GM19372 (cell line): ENCODE measurements around the gene VGLL4.

Source experiments
- ATAC-seq: cut with Tn5 transposase; IDR thresholded peaks from one replicate; pipeline ENCODE4 v1.9.1; 2021; ENCODE audit warnings: mild to moderate bottlenecking, low read depth, moderate library complexity; ENCODE audit not compliant: unreplicated experiment

The VGLL4 gene

GRCh38 chr3:11569156-11569741 is 74.5 kb downstream of the VGLL4 start:
- no peak for ATAC-seq

GRCh38 chr3:11568503-11569155 is 75.1 kb downstream of the VGLL4 start:
- no peak for ATAC-seq

- no peak for ATAC-seq
Measured at GRCh38 chr3:11567516-11568467, 75.9 kb downstream of the VGLL4 start.

- ATAC-seq: no peak
Measured at GRCh38 chr3:11566916-11567315, 76.8 kb downstream of the VGLL4 start.

GRCh38 chr3:11566478-11566877 is 77.2 kb downstream of the VGLL4 start:
- ATAC-seq: no peak

- ATAC-seq: no peak
Measured at GRCh38 chr3:11565932-11566331, 77.8 kb downstream of the VGLL4 start.

GRCh38 chr3:11565492-11565891 is 78.2 kb downstream of the VGLL4 start:
- ATAC-seq: no peak

GRCh38 chr3:11565072-11565471 is 78.6 kb downstream of the VGLL4 start:
- no peak for ATAC-seq

GRCh38 chr3:11564577-11565001 is 79.1 kb downstream of the VGLL4 start:
- ATAC-seq: no peak

GRCh38 chr3:11563865-11564185 is 79.9 kb downstream of the VGLL4 start:
- ATAC-seq: no peak

- no peak for ATAC-seq
Measured at GRCh38 chr3:11563159-11563864, 80.4 kb downstream of the VGLL4 start.

- no peak for ATAC-seq
Measured at GRCh38 chr3:11562277-11562881, 81.3 kb downstream of the VGLL4 start.

- no peak for ATAC-seq
Measured at GRCh38 chr3:11560746-11561145, 83.0 kb downstream of the VGLL4 start.

- ATAC-seq: no peak
Measured at GRCh38 chr3:11559816-11560633, 83.7 kb downstream of the VGLL4 start.

- no peak for ATAC-seq
Measured at GRCh38 chr3:11558918-11559815, 84.5 kb downstream of the VGLL4 start.

- ATAC-seq: no peak
Measured at GRCh38 chr3:11558411-11558903, 85.3 kb downstream of the VGLL4 start.

- no peak for ATAC-seq
Measured at GRCh38 chr3:11558002-11558401, 85.7 kb downstream of the VGLL4 start.

- ATAC-seq: no peak
Measured at GRCh38 chr3:11556851-11557644, 86.7 kb downstream of the VGLL4 start.
